Measurements from ENCODE around the gene MALRD1. TPM values are rescaled to one million over a fixed set of nuclear protein-coding genes. Genes with fewer than 3 reads are reported as not detected.

Gene MALRD1
- total RNA-seq, 2 experiments from 2014 or later, result not detected

GRCh38 chr10:19491166-19491565 lies 442.6 kb downstream of the MALRD1 start:
- Mint-ChIP-seq H3K4me3 (no peak overlapping the region), H3K27me3 (peaks cover 6% of the 10 kb centered on the region), H3K9me3 (peaks cover 4% of the 10 kb centered on the region), H3K36me3 (ENCODE audit: low read depth) (no peaks in the 10 kb centered on the region), H3K27ac (no peak overlapping the region), H3K4me1 (ENCODE audit: low read depth) (peaks cover 5% of the 10 kb centered on the region)
- ChIA-PET POLR2A (no interaction called here), CTCF (no interaction called here)
- H3K27me3 ChIP-seq (ENCODE audit: control insufficient read depth in 1 of 2, insufficient read depth in 2 of 2, low read length in 2 of 2), result no peaks in the 10 kb centered on the region
- no peak overlapping the region for H3K4me3 ChIP-seq (ENCODE audit: low read length)
- TF ChIP-seq CTCF (IDR thresholded peaks at IDR 0.05), result no peak
- H3K4me1 ChIP-seq (ENCODE audit: insufficient read depth, low read length), result no peaks in the 10 kb centered on the region
- DNase-seq (no peak), ATAC-seq (ENCODE audit: poor library complexity) (no peak)
- H3K27ac ChIP-seq (ENCODE audit: low read depth in 1 of 2, low read length in 2 of 2), result no peak overlapping the region
- no peaks in the 10 kb centered on the region for H3K36me3 ChIP-seq (ENCODE audit: insufficient read depth, low read length)
- H3K9me3 ChIP-seq (ENCODE audit: control insufficient read depth in 1 of 2, insufficient read depth in 1 of 2, low read length in 2 of 2), result peaks cover 0 to 8% of the 10 kb centered on the region in 2 experiments
- intact Hi-C loops (cut with DNase I, micrococcal nuclease), result no loop called here

- no peak overlapping the region for H3K27ac Mint-ChIP-seq
- no peak for TF ChIP-seq CTCF (IDR thresholded peaks at IDR 0.05)
- H3K36me3 ChIP-seq (ENCODE audit: insufficient read depth, low read length), result no peaks in the 10 kb centered on the region
- no peak overlapping the region for H3K4me3 ChIP-seq (ENCODE audit: low read length)
- ATAC-seq (ENCODE audit: poor library complexity) (no peak), DNase-seq (no peak)
- H3K36me3 Mint-ChIP-seq (ENCODE audit: low read depth), result no peaks in the 10 kb centered on the region
- H3K27me3 ChIP-seq (ENCODE audit: control insufficient read depth in 1 of 2, insufficient read depth in 2 of 2, low read length in 2 of 2), result no peaks in the 10 kb centered on the region
- H3K4me3 Mint-ChIP-seq, result no peak overlapping the region
- ChIA-PET CTCF (no interaction called here), POLR2A (no interaction called here)
- intact Hi-C loops (cut with DNase I, micrococcal nuclease), result no loop called here
- H3K4me1 Mint-ChIP-seq (ENCODE audit: low read depth), result no peaks in the 10 kb centered on the region
- H3K9me3 Mint-ChIP-seq, result peaks cover 2% of the 10 kb centered on the region
- H3K27ac ChIP-seq (ENCODE audit: low read depth in 1 of 2, low read length in 2 of 2), result no peak overlapping the region
- no peaks in the 10 kb centered on the region for H3K27me3 Mint-ChIP-seq
- H3K9me3 ChIP-seq (ENCODE audit: control insufficient read depth in 1 of 2, insufficient read depth in 1 of 2, low read length in 2 of 2), result peaks cover 0 to 5% of the 10 kb centered on the region in 2 experiments
- H3K4me1 ChIP-seq (ENCODE audit: insufficient read depth, low read length), result no peaks in the 10 kb centered on the region
Observed at GRCh38 chr10:19493917-19494316, 445.3 kb downstream of the MALRD1 start.

- DNase-seq (no peak), ATAC-seq (ENCODE audit: poor library complexity) (no peak)
- H3K36me3 Mint-ChIP-seq (ENCODE audit: low read depth), result no peaks in the 10 kb centered on the region
- no peak overlapping the region for H3K4me3 ChIP-seq (ENCODE audit: low read length)
- no peak overlapping the region for H3K27ac ChIP-seq (ENCODE audit: low read depth in 1 of 2, low read length in 2 of 2)
- H3K9me3 ChIP-seq (ENCODE audit: control insufficient read depth in 1 of 2, insufficient read depth in 1 of 2, low read length in 2 of 2), result peaks cover 0 to 4% of the 10 kb centered on the region in 2 experiments
- H3K27me3 ChIP-seq (ENCODE audit: control insufficient read depth in 1 of 2, insufficient read depth in 2 of 2, low read length in 2 of 2), result no peaks in the 10 kb centered on the region
- no peaks in the 10 kb centered on the region for H3K4me1 ChIP-seq (ENCODE audit: insufficient read depth, low read length)
- H3K4me3 Mint-ChIP-seq, result no peak overlapping the region
- no peaks in the 10 kb centered on the region for H3K4me1 Mint-ChIP-seq (ENCODE audit: low read depth)
- ChIA-PET POLR2A (no interaction called here), CTCF (no interaction called here)
- intact Hi-C loops (cut with DNase I, micrococcal nuclease), result no loop called here
- H3K27me3 Mint-ChIP-seq, result no peaks in the 10 kb centered on the region
- no peak overlapping the region for H3K27ac Mint-ChIP-seq
- peaks cover 4% of the 10 kb centered on the region for H3K9me3 Mint-ChIP-seq
- H3K36me3 ChIP-seq (ENCODE audit: insufficient read depth, low read length), result no peaks in the 10 kb centered on the region
- TF ChIP-seq CTCF (IDR thresholded peaks at IDR 0.05), result no peak
Observed at GRCh38 chr10:19497026-19497425, 448.4 kb downstream of the MALRD1 start.

All from CD4-positive, alpha-beta T cell (primary cell).